Neuronal stem cell (in vitro differentiated cells): ENCODE results near the gene APAF1.

Experiments used
- DNase-seq: peaks from one replicate; pipeline ENCODE4 v3.0.0-alpha.2; 2013; ENCODE audit warnings: low spot score
- H2AFZ ChIP-seq: one replicate; pipeline ENCODE4 v1.6.1; 2013; ENCODE audit warnings: mild to moderate bottlenecking, low read length, inconsistent platforms
- H2AK5ac ChIP-seq: 2 replicates; pipeline ENCODE4 v1.6.1; 2013; ENCODE audit warnings: low read depth, mild to moderate bottlenecking, inconsistent platforms, low read length, moderate library complexity, mixed read lengths
- H2BK120ac ChIP-seq: 2 replicates; pipeline ENCODE4 v1.6.1; 2013; ENCODE audit warnings: low read depth, mild to moderate bottlenecking, inconsistent platforms, low read length, moderate library complexity, mixed read lengths
- H2BK12ac ChIP-seq: one replicate; pipeline ENCODE4 v1.6.1; 2013; ENCODE audit warnings: low read length, inconsistent platforms
- H2BK15ac ChIP-seq: 2 replicates; pipeline ENCODE4 v1.6.1; 2013; ENCODE audit warnings: mild to moderate bottlenecking, low read length, inconsistent platforms, mixed read lengths
- H2BK5ac ChIP-seq: one replicate; pipeline ENCODE4 v1.6.1; 2013; ENCODE audit warnings: inconsistent platforms, mild to moderate bottlenecking, low read length, moderate library complexity
- H3K14ac ChIP-seq: one replicate; pipeline ENCODE4 v1.6.1; 2013; ENCODE audit warnings: low read length, inconsistent platforms
- H3K18ac ChIP-seq: 2 replicates; pipeline ENCODE4 v1.6.1; 2013; ENCODE audit warnings: low read length, inconsistent platforms
- H3K23ac ChIP-seq: 2 replicates; pipeline ENCODE4 v1.6.1; 2013; ENCODE audit warnings: low read depth, mild to moderate bottlenecking, mixed read lengths, low read length, inconsistent platforms; ENCODE audit not compliant: poor library complexity
- H3K27ac ChIP-seq: replicated peaks from 3 replicates; pipeline ENCODE4 v1.5.1; 2013; ENCODE audit warnings: low read length, inconsistent platforms
- H3K27me3 ChIP-seq, 3 experiments: 2 replicates each; pipeline ENCODE4 v1.6.1; 2013; ENCODE audit warnings: low read length in 3 of 3, mild to moderate bottlenecking in 2 of 3, inconsistent platforms in 1 of 3, low read depth in 1 of 3, mixed read lengths in 1 of 3, moderate library complexity in 1 of 3; ENCODE audit not compliant: control insufficient read depth in 3 of 3, insufficient read depth in 3 of 3
- H3K36me3 ChIP-seq, 2 donors: replicated peaks in 1 of 2; 2 replicates each; pipeline ENCODE4 v1.6.1; 2013; ENCODE audit warnings: low read length in 2 of 2; ENCODE audit not compliant: control insufficient read depth in 2 of 2, insufficient read depth in 2 of 2
- H3K4ac ChIP-seq: 2 replicates; pipeline ENCODE4 v1.6.1; 2013; ENCODE audit warnings: inconsistent platforms, mild to moderate bottlenecking, low read length, moderate library complexity
- H3K4me1 ChIP-seq, 2 donors: 1 replicate in 1 of 2; 2 replicates in 1 of 2; pipeline ENCODE4 v1.6.1; 2013; ENCODE audit warnings: low read length in 2 of 2, low read depth in 1 of 2; ENCODE audit not compliant: control insufficient read depth in 2 of 2, insufficient read depth in 1 of 2
- H3K4me2 ChIP-seq: one replicate; pipeline ENCODE4 v1.6.1; 2013; ENCODE audit warnings: mild to moderate bottlenecking, low read length, inconsistent platforms; ENCODE audit not compliant: insufficient read depth, poor library complexity, severe bottlenecking
- H3K4me3 ChIP-seq, 2 donors: 2 replicates each; pipeline ENCODE4 v1.5.1; 2013; ENCODE audit warnings: low read length in 2 of 2, mild to moderate bottlenecking in 2 of 2, inconsistent platforms in 1 of 2, moderate library complexity in 1 of 2
- H3K79me1 ChIP-seq: one replicate; pipeline ENCODE4 v1.6.1; 2013; ENCODE audit warnings: low read depth, mild to moderate bottlenecking, inconsistent platforms, low read length, moderate library complexity
- H3K9ac ChIP-seq: one replicate; pipeline ENCODE4 v1.6.1; 2013; ENCODE audit warnings: mild to moderate bottlenecking, low read depth, low read length, inconsistent platforms; ENCODE audit not compliant: poor library complexity
- H3K9me3 ChIP-seq, 2 donors: replicated peaks in 1 of 2; 2 replicates each; pipeline versions ENCODE3 to v1.6.1; 2013; ENCODE audit warnings: low read length in 2 of 2, mild to moderate bottlenecking in 2 of 2, inconsistent platforms in 1 of 2, low read depth in 1 of 2, mixed read lengths in 1 of 2, moderate library complexity in 1 of 2; ENCODE audit not compliant: control insufficient read depth in 2 of 2, insufficient read depth in 1 of 2
- H4K8ac ChIP-seq: one replicate; pipeline ENCODE4 v1.6.1; 2013; ENCODE audit warnings: low read depth, mild to moderate bottlenecking, inconsistent platforms, low read length, moderate library complexity
- H4K91ac ChIP-seq: one replicate; pipeline ENCODE4 v1.6.1; 2013; ENCODE audit warnings: low read length, low read depth, mild to moderate bottlenecking, inconsistent platforms; ENCODE audit not compliant: poor library complexity
- WGBS, 2 donors: extraction: QIAGEN DNeasy Blood & Tissue Kit; methylation state at CpG; one replicate each; pipeline ENCODE4 v1.1.7; 2013; ENCODE audit warnings: missing lambda C conversion rate in 2 of 2, mixed read lengths in 1 of 2; ENCODE audit not compliant: insufficient read length in 2 of 2, insufficient replicate concordance in 1 of 2; ENCODE audit errors: extremely low coverage in 2 of 2; 5-methylcytosine and 5-hydroxymethylcytosine counted together

APAF1 gene

DNA sequence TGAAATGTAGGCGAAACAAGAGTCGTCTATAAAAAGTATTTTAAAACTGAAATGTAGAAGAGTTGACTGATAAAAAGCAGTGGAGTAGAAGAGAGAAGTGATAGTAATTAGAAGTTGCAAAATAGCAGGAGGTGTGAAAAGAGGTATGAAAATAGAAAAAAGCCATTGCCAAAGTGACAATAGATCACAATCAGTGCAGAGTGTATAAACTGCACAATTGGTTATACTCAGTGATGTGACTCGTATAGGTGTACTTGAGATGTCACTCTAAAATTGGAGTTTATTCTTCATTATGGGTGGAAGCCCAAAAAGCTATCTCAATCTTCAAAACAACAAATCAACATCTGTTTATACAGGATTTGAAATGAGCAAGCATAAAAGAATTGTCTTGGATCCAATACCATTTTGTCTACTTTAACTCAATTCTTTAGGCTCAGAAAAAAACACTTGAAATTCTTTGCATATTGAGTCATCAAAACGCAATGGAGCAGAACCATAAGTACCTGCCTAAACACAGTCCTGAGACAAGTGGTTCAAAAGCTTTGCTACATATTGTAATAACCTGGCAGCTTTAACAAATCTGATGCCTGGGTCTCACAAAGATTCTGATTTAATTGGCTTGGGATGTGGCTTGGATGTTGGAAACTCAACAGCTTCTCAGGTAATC, 9.3 kb upstream of the APAF1 start:
- no peak overlapping the region for H3K9ac ChIP-seq
- no peak for DNase-seq
- no peak overlapping the region for H4K91ac ChIP-seq
- peaks cover 2 to 66% of the 10 kb centered on the region in 2 donors for H3K36me3 ChIP-seq
- no peaks in the 10 kb centered on the region for H3K4me1 ChIP-seq
- H3K4ac ChIP-seq, result no peak overlapping the region
- no peak overlapping the region for H4K8ac ChIP-seq
- H2BK5ac ChIP-seq, result no peak overlapping the region
- no peak overlapping the region for H3K27ac ChIP-seq
- WGBS, 2 donors, result no CpG with 5 or more reads among the region's 4 CpGs
- H3K23ac ChIP-seq, result no peak overlapping the region
- H2AFZ ChIP-seq, result no peak overlapping the region
- H3K4me2 ChIP-seq, result no peak overlapping the region
- no peak overlapping the region for H3K4me3 ChIP-seq
- H3K27me3 ChIP-seq, result no peaks in the 10 kb centered on the region
- H3K79me1 ChIP-seq, result no peaks in the 10 kb centered on the region
- H2BK12ac ChIP-seq, result no peak overlapping the region
- H3K18ac ChIP-seq, result no peak overlapping the region
- H3K9me3 ChIP-seq, result no peaks in the 10 kb centered on the region
- no peak overlapping the region for H3K14ac ChIP-seq
- H2BK15ac ChIP-seq, result no peak overlapping the region
- no peak overlapping the region for H2BK120ac ChIP-seq
- H2AK5ac ChIP-seq, result no peak overlapping the region

DNA sequence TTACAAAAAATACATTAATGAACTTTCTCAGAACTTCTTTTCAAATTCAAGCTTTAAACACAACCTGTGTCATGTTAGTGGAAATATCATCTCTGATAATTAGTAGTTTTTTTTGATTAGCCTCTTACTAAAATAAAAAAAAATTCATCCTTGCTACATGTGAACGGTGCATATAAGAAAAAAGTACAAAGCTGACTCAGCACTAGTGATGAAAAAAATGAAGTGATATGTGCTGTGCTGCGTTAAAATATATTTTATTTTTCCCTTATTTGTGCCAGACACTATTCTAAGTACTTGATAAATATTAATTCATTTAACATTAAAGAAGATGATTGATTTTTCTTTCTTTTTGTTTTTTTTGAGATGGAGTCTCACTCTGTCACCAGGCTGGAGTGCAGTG, 8.0 kb upstream of the APAF1 start:
- Histone ChIP-seq H4K8ac (no peak overlapping the region), H2BK5ac (no peak overlapping the region), H3K79me1 (no peaks in the 10 kb centered on the region), H2BK120ac (no peak overlapping the region), H3K27ac (no peak overlapping the region), H3K4me2 (no peak overlapping the region), H2BK12ac (no peak overlapping the region), H3K9ac (no peak overlapping the region), H3K4me1 (no peaks in the 10 kb centered on the region), H3K23ac (no peak overlapping the region), H2AK5ac (no peak overlapping the region), H2BK15ac (no peak overlapping the region), H3K14ac (no peak overlapping the region), H4K91ac (no peak overlapping the region), H3K4ac (no peak overlapping the region), H3K27me3 (no peaks in the 10 kb centered on the region), H3K36me3 (peaks cover 2 to 74% of the 10 kb centered on the region in 2 donors), H3K18ac (no peak overlapping the region), H3K9me3 (peaks cover 0 to 5% of the 10 kb centered on the region in 2 donors), H2AFZ (no peak overlapping the region), H3K4me3 (no peak overlapping the region)
- WGBS, 2 donors, result no CpG with 5 or more reads among the region's 2 CpGs
- DNase-seq, result no peak

- Histone ChIP-seq H3K36me3 (peaks cover 0 to 70% of the 10 kb centered on the region in 2 donors), H3K4ac (no peak overlapping the region), H3K9ac (no peak overlapping the region), H2BK12ac (no peak overlapping the region), H3K27ac (no peak overlapping the region), H3K18ac (no peak overlapping the region), H3K23ac (no peak overlapping the region), H3K27me3 (no peaks in the 10 kb centered on the region), H3K9me3 (peaks cover 0 to 5% of the 10 kb centered on the region in 2 donors), H2BK15ac (no peak overlapping the region), H3K4me3 (no peak overlapping the region), H2AFZ (no peak overlapping the region), H2AK5ac (no peak overlapping the region), H3K79me1 (no peaks in the 10 kb centered on the region), H4K8ac (no peak overlapping the region), H2BK120ac (no peak overlapping the region), H2BK5ac (no peak overlapping the region), H4K91ac (no peak overlapping the region), H3K14ac (no peak overlapping the region), H3K4me2 (no peak overlapping the region), H3K4me1 (no peaks in the 10 kb centered on the region)
- WGBS, 2 donors, result no CpG with 5 or more reads among the region's 2 CpGs
- DNase-seq, result no peak
Measured at GRCh38 chr12:98638009-98638408, 7.1 kb upstream of the APAF1 start.

DNA sequence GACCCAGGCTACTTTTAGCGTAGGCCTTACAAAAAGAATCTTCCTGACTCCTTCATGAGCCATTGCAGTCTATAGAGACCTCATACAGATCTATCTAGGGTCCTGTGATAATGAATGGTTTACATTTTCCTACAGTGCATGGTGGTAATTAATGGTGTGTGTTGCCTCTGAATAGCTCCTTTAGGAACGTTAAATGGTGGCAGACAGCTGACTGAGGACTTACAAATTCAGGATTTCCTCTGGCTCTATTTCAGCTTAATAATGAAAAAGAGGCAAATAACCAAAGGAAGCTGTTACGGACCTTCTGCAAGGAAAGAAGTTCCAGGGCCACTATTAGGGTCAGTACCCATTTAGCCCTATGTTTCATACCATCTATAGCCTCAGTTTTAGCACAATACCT, 5.6 kb upstream of the APAF1 start:
- Histone ChIP-seq H2BK12ac (no peak overlapping the region), H3K4ac (no peak overlapping the region), H2BK15ac (no peak overlapping the region), H3K27ac (no peak overlapping the region), H3K23ac (no peak overlapping the region), H3K14ac (no peak overlapping the region), H4K91ac (no peak overlapping the region), H3K27me3 (no peaks in the 10 kb centered on the region), H2AFZ (no peak overlapping the region), H3K4me1 (no peaks in the 10 kb centered on the region), H3K9me3 (peaks cover 0 to 5% of the 10 kb centered on the region in 2 donors), H3K4me3 (no peak overlapping the region), H3K18ac (no peak overlapping the region), H3K36me3 (peaks cover 0 to 57% of the 10 kb centered on the region in 2 donors), H2BK5ac (no peak overlapping the region), H3K4me2 (no peak overlapping the region), H3K9ac (no peak overlapping the region), H2AK5ac (no peak overlapping the region), H4K8ac (no peak overlapping the region), H2BK120ac (no peak overlapping the region), H3K79me1 (no peaks in the 10 kb centered on the region)
- WGBS, 2 donors, result no CpG with 5 or more reads among the region's 3 CpGs
- no peak for DNase-seq
